GM12891 (cell line): ENCODE results near the gene ZNF862.

Experiments
- POLR2A ChIP-seq: IDR thresholded peaks from 2 replicates; pipeline ENCODE4 v1.6.1; 2011; ENCODE audit warnings: low read depth, low read length, control low read depth
- POLR2AphosphoS5 ChIP-seq: IDR thresholded peaks from 2 replicates; pipeline ENCODE4 v1.6.1; 2011; ENCODE audit warnings: low read depth, low read length, control low read depth
- TAF1 ChIP-seq: IDR thresholded peaks from 2 replicates; pipeline ENCODE4 v1.6.1; 2011; ENCODE audit warnings: low read depth, low read length, control low read depth

- TF ChIP-seq POLR2AphosphoS5 (no peak), POLR2A (no peak), TAF1 (no peak)
Observed at GRCh38 chr7:149884541-149884940, 46.4 kb downstream of the ZNF862 start.
